Liver (tissue), 9 donors: ENCODE measurements around the gene L3MBTL3. TPM values are rescaled to one million over a fixed set of nuclear protein-coding genes. Genes with fewer than 3 reads are reported as not detected.

Experiments used
- DNase-seq: peaks from one replicate; pipeline ENCODE4 v3.0.0-alpha.2; 2017; ENCODE audit warnings: low spot score
- H3K27ac ChIP-seq, 2 donors: one replicate each; pipeline ENCODE4 v1.7.0; 2013; ENCODE audit warnings: inconsistent platforms in 2 of 2, low read length in 2 of 2, control low read depth in 1 of 2, low read depth in 1 of 2, mild to moderate bottlenecking in 1 of 2
- H3K27me3 ChIP-seq, 4 donors: one replicate each; pipeline versions ENCODE4 v1.6.1 to v1.7.0; 2013; ENCODE audit warnings: low read length in 3 of 4, inconsistent platforms in 1 of 4, mild to moderate bottlenecking in 1 of 4, moderate library complexity in 1 of 4; ENCODE audit not compliant: control insufficient read depth in 4 of 4, insufficient read depth in 4 of 4
- H3K36me3 ChIP-seq, 4 donors: one replicate each; pipeline versions ENCODE4 v1.6.1 to v1.7.0; 2013; ENCODE audit warnings: low read length in 3 of 4, mild to moderate bottlenecking in 3 of 4, low read depth in 1 of 4, moderate library complexity in 1 of 4; ENCODE audit not compliant: control insufficient read depth in 4 of 4, insufficient read depth in 3 of 4
- H3K4me1 ChIP-seq, 4 donors: one replicate each; pipeline versions ENCODE4 v1.6.1 to v1.7.0; 2013; ENCODE audit warnings: low read length in 3 of 4, mild to moderate bottlenecking in 3 of 4, moderate library complexity in 1 of 4; ENCODE audit not compliant: control insufficient read depth in 4 of 4, insufficient read depth in 4 of 4
- H3K4me3 ChIP-seq, 3 donors: one replicate each; pipeline versions ENCODE4 v1.6.1 to v1.7.0; 2013; ENCODE audit warnings: low read length in 3 of 3, control low read depth in 1 of 3, low read depth in 1 of 3, mild to moderate bottlenecking in 1 of 3
- H3K9ac ChIP-seq, 2 donors: one replicate each; pipeline ENCODE4 v1.7.0; 2013; ENCODE audit warnings: low read length in 2 of 2, mild to moderate bottlenecking in 2 of 2, moderate library complexity in 2 of 2, control low read depth in 1 of 2, low read depth in 1 of 2
- H3K9me3 ChIP-seq, 4 donors: one replicate each; pipeline versions ENCODE4 v1.6.1 to v1.7.0; 2013; ENCODE audit warnings: low read length in 3 of 4; ENCODE audit not compliant: control insufficient read depth in 4 of 4
- ATF3 ChIP-seq: IDR thresholded peaks from 2 replicates; pipeline ENCODE4 v1.6.1; 2016; ENCODE audit warnings: antibody characterized with exemption
- CTCF ChIP-seq: fragments of 150-350 bp; IDR thresholded peaks from 2 replicates; pipeline ENCODE4 v1.5.1; 2017; ENCODE audit warnings: improper control_type of control experiment, low read depth, low read length; ENCODE audit not compliant: missing input control
- EGR1 ChIP-seq, 2 donors: IDR thresholded peaks; 2 replicates each; pipeline ENCODE4 v1.6.1; 2016 to 2018; ENCODE audit warnings: antibody characterized with exemption in 2 of 2, low read depth in 2 of 2
- FOXA1 ChIP-seq: IDR thresholded peaks from 2 replicates; pipeline ENCODE4 v1.6.1; 2016; ENCODE audit warnings: antibody characterized with exemption
- GABPA ChIP-seq, 2 donors: IDR thresholded peaks in 1 of 2; conservative IDR thresholded peaks in 1 of 2; 2 replicates each; pipeline ENCODE4 v1.6.1; 2016; ENCODE audit warnings: antibody characterized with exemption in 2 of 2, mild to moderate bottlenecking in 1 of 2, moderate library complexity in 1 of 2
- HNF4A ChIP-seq, 2 donors: conservative IDR thresholded peaks; 2 replicates each; pipeline ENCODE4 v1.6.1; 2016; ENCODE audit warnings: antibody characterized with exemption in 2 of 2, mild to moderate bottlenecking in 2 of 2
- HNF4G ChIP-seq: IDR thresholded peaks from 2 replicates; pipeline ENCODE4 v1.6.1; 2016; ENCODE audit warnings: antibody characterized with exemption
- MAX ChIP-seq: IDR thresholded peaks from 2 replicates; pipeline ENCODE4 v1.6.1; 2016; ENCODE audit warnings: antibody characterized with exemption
- NR2F2 ChIP-seq: IDR thresholded peaks from 2 replicates; pipeline ENCODE4 v1.6.1; 2016; ENCODE audit warnings: antibody characterized with exemption
- RAD21 ChIP-seq, 2 donors: IDR thresholded peaks; 2 replicates each; pipeline ENCODE4 v1.6.1; 2016; ENCODE audit warnings: antibody characterized with exemption in 2 of 2, mild to moderate bottlenecking in 2 of 2
- REST ChIP-seq: IDR thresholded peaks from 2 replicates; pipeline ENCODE4 v1.6.1; 2016; ENCODE audit warnings: antibody characterized with exemption, mild to moderate bottlenecking
- RXRA ChIP-seq, 2 donors: IDR thresholded peaks; 2 replicates each; pipeline ENCODE4 v1.6.1; 2017 to 2018; ENCODE audit warnings: antibody characterized with exemption in 2 of 2, mild to moderate bottlenecking in 1 of 2
- SP1 ChIP-seq: IDR thresholded peaks from 2 replicates; pipeline ENCODE4 v1.6.1; 2018; ENCODE audit warnings: antibody characterized with exemption, mild to moderate bottlenecking
- TAF1 ChIP-seq: conservative IDR thresholded peaks from 2 replicates; pipeline ENCODE4 v1.6.1; 2016; ENCODE audit warnings: antibody characterized with exemption, mild to moderate bottlenecking
- YY1 ChIP-seq: IDR thresholded peaks from 2 replicates; pipeline ENCODE4 v1.6.1; 2016; ENCODE audit warnings: antibody characterized with exemption, mild to moderate bottlenecking
- ZBTB33 ChIP-seq: IDR thresholded peaks from 2 replicates; pipeline ENCODE4 v1.6.1; 2016; ENCODE audit warnings: antibody characterized with exemption
- WGBS: extraction: QIAGEN DNeasy Blood & Tissue Kit; methylation state at CpG from one replicate; pipeline ENCODE4 v1.1.7; 2013; 5-methylcytosine and 5-hydroxymethylcytosine counted together
- polyA plus RNA-seq, 2 donors: library from polyadenylated mRNA; stranded (reverse) in 1 of 2; unstranded in 1 of 2; fragments of 200-250 nt in 1 of 2; fragments of >200 nt in 1 of 2; fragmentation: Nextera tagmentation in 1 of 2; extraction: Ambion mirVana in 1 of 2; gene quantifications; one replicate each; pipeline versions ENCODE4 v1.2.1 to v1.2.3, GENCODE V29; 2013 to 2015
- total RNA-seq, 2 donors: library from RNA; depleted of rRNA; stranded (reverse); fragments of >200 nt; gene quantifications; one replicate each; pipeline ENCODE4 v1.2.3, GENCODE V29; 2014
- donor health status: healthy.
- donor health status: healthy.
- donor health status: healthy.
- donor health status: healthy.
- donor health status: healthy.

The L3MBTL3 gene
- total and polyA plus RNA-seq, 4 donors = 1.9 to 9.2 (median 3.7) TPM

- TF ChIP-seq REST = no peak
- no peak for TF ChIP-seq SP1
- TF ChIP-seq ZBTB33 = no peak
- no peak for TF ChIP-seq FOXA1
- TF ChIP-seq RAD21 (IDR thresholded peaks at IDR 0.05) = no peak
- no peak for TF ChIP-seq HNF4A (conservative IDR thresholded peaks at IDR 0.05)
- no peak for TF ChIP-seq NR2F2
These were observed 87.8 kb downstream of the L3MBTL3 start (continued) for GRCh38 chr6:130105996-130106704.

GRCh38 chr6:130107710-130108109 lies 89.3 kb downstream of the L3MBTL3 start:
- no peaks in the 10 kb centered on the region for H3K4me1 ChIP-seq
- H3K9me3 ChIP-seq = no peaks in the 10 kb centered on the region
- H3K36me3 ChIP-seq = peaks cover 0 to 7% (median 0%) of the 10 kb centered on the region in 4 donors
- no peak overlapping the region for H3K27ac ChIP-seq
- whole genome bisulfite sequencing = 97% methylated on average over 1 of the region's 1 CpG
- TF ChIP-seq FOXA1 = no peak
- TF ChIP-seq TAF1 = no peak
- TF ChIP-seq HNF4A (conservative IDR thresholded peaks at IDR 0.05) = no peak
- TF ChIP-seq HNF4G = no peak
- no peak for TF ChIP-seq ZBTB33
- TF ChIP-seq RXRA (IDR thresholded peaks at IDR 0.05) = no peak
- no peak for TF ChIP-seq ATF3
- TF ChIP-seq EGR1 (IDR thresholded peaks at IDR 0.05; ENCODE audit: low read depth in 2 of 2) = no peak
- no peak for TF ChIP-seq RAD21 (IDR thresholded peaks at IDR 0.05)
- no peak for TF ChIP-seq NR2F2
- TF ChIP-seq REST = no peak
- no peak for TF ChIP-seq YY1
- TF ChIP-seq CTCF = no peak
- TF ChIP-seq SP1 = no peak
- TF ChIP-seq GABPA (IDR thresholded peaks at IDR 0.05 in 1 of 2, conservative IDR thresholded peaks at IDR 0.05 in 1 of 2) = no peak
- no peak for TF ChIP-seq MAX
- DNase-seq = no peak
- no peak overlapping the region for H3K9ac ChIP-seq
- H3K4me3 ChIP-seq = no peak overlapping the region
- no peaks in the 10 kb centered on the region for H3K27me3 ChIP-seq
